ENCODE results near the gene SLCO2B1. TPM values are rescaled to one million over a fixed set of nuclear protein-coding genes. Genes with fewer than 3 reads are reported as not detected.

SLCO2B1 gene
- total and polyA plus RNA-seq, 4 experiments from 2014 or later: 2.4 to 2.8 TPM; not detected in 2

DNA sequence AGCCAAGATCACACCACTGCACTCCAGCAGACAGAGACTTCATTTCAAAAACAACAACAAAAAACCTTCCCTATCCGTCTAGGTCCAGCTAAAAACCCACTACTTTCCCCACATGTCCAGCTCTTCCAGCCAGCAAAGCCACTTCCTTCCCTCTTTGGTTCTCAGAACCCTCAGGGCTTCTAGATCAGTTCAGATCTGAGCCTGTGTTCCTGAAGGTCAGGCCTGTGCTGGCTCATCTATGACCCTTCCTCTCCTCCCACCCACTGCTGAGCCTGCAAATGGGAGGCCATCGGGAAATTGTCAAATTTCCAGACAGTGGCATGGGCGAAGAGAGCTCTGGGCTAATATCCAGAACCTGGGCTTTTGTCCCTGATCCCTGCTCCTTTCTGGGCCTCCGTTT lies 37.8 kb downstream of the SLCO2B1 start:
- Histone ChIP-seq H3K4me3 (ENCODE audit: low read length in 2 of 2) (no peak overlapping the region), H3K4me1 (ENCODE audit: insufficient read depth, low read length) (no peaks in the 10 kb centered on the region), H3K27ac (ENCODE audit: low read depth, low read length) (no peak overlapping the region), H3K36me3 (ENCODE audit: insufficient read depth, low read length) (no peaks in the 10 kb centered on the region), H3K27me3 (ENCODE audit: insufficient read depth, low read length) (no peaks in the 10 kb centered on the region), H3K9me3 (ENCODE audit: control insufficient read depth in 1 of 2, low read length in 2 of 2) (no peaks in the 10 kb centered on the region)
- no peaks in the 10 kb centered on the region for H3K9me3 Mint-ChIP-seq
- peaks cover 0 to 3% of the 10 kb centered on the region in 2 donors for H3K27me3 Mint-ChIP-seq
- POLR2A ChIA-PET (ENCODE audit: partially characterized antibody): no interaction called here
- intact Hi-C loops (cut with micrococcal nuclease): no loop called here
- CTCF ChIA-PET (ENCODE audit: partially characterized antibody): interaction anchor here (2.6 kb wide), 1 partner anchor 48 kb away, joined by 7 read pairs; no protein-coding TSS in a partner anchor
- H3K4me3 Mint-ChIP-seq: no peak overlapping the region
- DNase-seq: no peak
- H3K27ac Mint-ChIP-seq: no peak overlapping the region
- H3K36me3 Mint-ChIP-seq: no peaks in the 10 kb centered on the region
- no peaks in the 10 kb centered on the region for H3K4me1 Mint-ChIP-seq

DNA sequence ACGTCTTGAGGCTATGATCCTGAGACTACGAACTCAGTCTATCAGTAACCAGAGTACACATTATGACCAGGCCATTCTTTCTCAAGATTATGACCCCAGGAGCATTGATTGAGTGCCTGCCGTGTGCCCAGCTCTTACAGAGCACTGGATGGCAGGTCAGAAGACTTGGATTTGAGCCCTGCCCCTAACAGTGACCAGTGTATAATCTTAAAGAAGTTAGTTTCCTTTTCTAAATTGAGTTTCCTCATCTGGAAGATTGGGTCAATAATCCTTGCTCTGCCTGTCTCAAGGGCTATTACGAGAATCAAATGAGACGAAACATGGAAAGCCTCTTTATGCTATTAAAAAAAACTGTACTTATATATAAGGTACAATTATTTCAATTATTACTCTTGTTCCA lies 38.2 kb downstream of the SLCO2B1 start:
- Mint-ChIP-seq H3K4me3 (no peak overlapping the region), H3K27me3 (peaks cover 0 to 3% of the 10 kb centered on the region in 2 donors), H3K27ac (no peak overlapping the region), H3K9me3 (no peaks in the 10 kb centered on the region), H3K36me3 (no peaks in the 10 kb centered on the region), H3K4me1 (no peaks in the 10 kb centered on the region)
- no peaks in the 10 kb centered on the region for H3K27me3 ChIP-seq (ENCODE audit: insufficient read depth, low read length)
- H3K4me3 ChIP-seq (ENCODE audit: low read length in 2 of 2): no peak overlapping the region
- intact Hi-C loops (cut with micrococcal nuclease): no loop called here
- no peak overlapping the region for H3K27ac ChIP-seq (ENCODE audit: low read depth, low read length)
- POLR2A ChIA-PET (ENCODE audit: partially characterized antibody): no interaction called here
- DNase-seq: no peak
- no peaks in the 10 kb centered on the region for H3K9me3 ChIP-seq (ENCODE audit: control insufficient read depth in 1 of 2, low read length in 2 of 2)
- H3K4me1 ChIP-seq (ENCODE audit: insufficient read depth, low read length): no peaks in the 10 kb centered on the region
- CTCF ChIA-PET (ENCODE audit: partially characterized antibody): interaction anchor here (0.9 to 4.2 kb wide), 3 partner anchors 15 to 59 kb away, joined by 3 to 25 read pairs (median 7); no protein-coding TSS in a partner anchor
- no peaks in the 10 kb centered on the region for H3K36me3 ChIP-seq (ENCODE audit: insufficient read depth, low read length)

DNA sequence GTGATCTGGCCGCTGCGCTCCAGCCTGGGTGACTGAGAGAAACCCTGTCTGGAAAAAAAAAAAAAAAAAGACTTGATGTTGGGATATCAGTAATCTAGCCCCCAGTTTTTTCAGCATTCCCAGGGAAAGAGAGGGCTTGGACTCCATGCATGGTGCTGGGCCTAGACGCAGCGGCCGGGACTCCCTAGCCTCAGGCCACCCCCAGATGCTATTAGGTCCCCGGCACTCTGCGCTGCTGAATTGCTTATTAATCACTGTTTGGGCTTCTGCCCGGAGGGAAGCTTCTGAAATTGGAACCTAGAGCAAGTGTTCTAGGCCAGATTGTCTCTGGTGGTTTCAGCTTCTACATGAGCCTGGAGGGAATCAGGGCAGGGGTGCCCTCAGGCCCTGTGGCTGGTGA lies 39.0 kb downstream of the SLCO2B1 start:
- H3K27ac ChIP-seq (ENCODE audit: low read depth, low read length): no peak overlapping the region
- no peaks in the 10 kb centered on the region for H3K27me3 Mint-ChIP-seq
- H3K36me3 ChIP-seq (ENCODE audit: insufficient read depth, low read length): no peaks in the 10 kb centered on the region
- ChIA-PET CTCF (ENCODE audit: partially characterized antibody) (interaction anchor here (0.9 to 4.2 kb wide), 4 partner anchors 14 to 59 kb away, joined by 3 to 25 read pairs (median 6); no protein-coding TSS in a partner anchor), POLR2A (ENCODE audit: partially characterized antibody) (no interaction called here)
- no peak for DNase-seq
- H3K27me3 ChIP-seq (ENCODE audit: insufficient read depth, low read length): no peaks in the 10 kb centered on the region
- H3K36me3 Mint-ChIP-seq: no peaks in the 10 kb centered on the region
- no peaks in the 10 kb centered on the region for H3K4me1 Mint-ChIP-seq
- no peak overlapping the region for H3K27ac Mint-ChIP-seq
- H3K4me1 ChIP-seq (ENCODE audit: insufficient read depth, low read length): no peaks in the 10 kb centered on the region
- no peak overlapping the region for H3K4me3 ChIP-seq (ENCODE audit: low read length in 2 of 2)
- no peak overlapping the region for H3K4me3 Mint-ChIP-seq
- intact Hi-C loops (cut with micrococcal nuclease): no loop called here
- no peaks in the 10 kb centered on the region for H3K9me3 Mint-ChIP-seq
- no peaks in the 10 kb centered on the region for H3K9me3 ChIP-seq (ENCODE audit: control insufficient read depth in 1 of 2, low read length in 2 of 2)

DNA sequence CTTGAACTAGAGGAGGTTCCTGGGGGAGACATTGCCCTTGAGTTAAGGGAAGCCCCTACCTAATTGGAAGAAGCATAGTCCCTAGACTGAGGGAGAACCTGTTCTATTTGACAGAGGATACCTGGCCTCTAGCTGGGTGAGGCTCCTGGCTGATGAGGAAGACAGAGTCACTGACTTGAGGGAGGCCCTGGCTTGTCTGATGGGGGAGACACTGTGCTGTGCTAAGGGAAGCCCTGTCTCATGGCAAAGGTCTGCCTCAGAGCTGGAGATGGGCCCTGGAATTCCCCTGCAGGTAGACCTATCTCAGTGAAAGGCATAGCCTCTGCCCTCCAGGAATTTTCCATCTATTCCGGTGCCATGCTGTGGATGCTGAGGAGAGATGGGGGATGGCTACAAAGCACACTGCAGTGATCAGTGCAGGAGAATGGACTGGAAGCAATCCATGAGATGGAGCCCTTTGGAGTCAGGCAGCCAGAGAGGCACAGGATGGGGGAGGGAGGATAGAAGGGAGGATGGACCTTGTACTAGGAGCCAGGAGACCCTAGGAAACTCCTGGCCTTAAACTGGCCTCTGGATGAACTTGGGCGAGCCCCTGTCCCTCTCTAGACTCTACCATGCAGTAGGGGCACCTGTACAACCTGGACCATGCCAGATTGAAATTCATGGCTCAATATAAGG lies 39.9 kb downstream of the SLCO2B1 start:
- no peaks in the 10 kb centered on the region for H3K9me3 Mint-ChIP-seq
- POLR2A ChIA-PET (ENCODE audit: partially characterized antibody): no interaction called here

DNA sequence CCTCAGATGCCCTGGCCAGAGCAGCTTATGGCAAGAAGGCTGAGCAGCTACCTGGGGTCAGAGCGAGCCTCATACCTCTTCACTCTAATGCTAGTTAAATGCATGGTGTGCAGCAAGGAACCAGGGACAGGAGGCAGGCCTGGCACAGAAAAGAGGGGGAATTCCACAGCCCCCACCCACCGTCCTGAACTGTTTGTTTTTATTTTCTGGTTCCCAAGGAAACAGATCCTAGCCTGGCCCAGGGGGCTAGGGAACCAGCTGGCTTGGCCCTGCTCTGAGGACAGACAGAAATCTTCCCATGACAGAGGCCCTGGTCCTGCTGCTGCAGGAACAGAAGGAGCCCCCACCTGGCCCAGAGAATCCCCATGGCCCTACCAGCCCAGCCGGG lies 40.4 kb downstream of the SLCO2B1 start:
- no peaks in the 10 kb centered on the region for H3K9me3 Mint-ChIP-seq
- Histone ChIP-seq H3K9me3 (ENCODE audit: control insufficient read depth in 1 of 2, low read length in 2 of 2) (no peaks in the 10 kb centered on the region), H3K27me3 (ENCODE audit: insufficient read depth, low read length) (no peaks in the 10 kb centered on the region), H3K27ac (ENCODE audit: low read depth, low read length) (no peak overlapping the region), H3K36me3 (ENCODE audit: insufficient read depth, low read length) (no peaks in the 10 kb centered on the region), H3K4me1 (ENCODE audit: insufficient read depth, low read length) (no peaks in the 10 kb centered on the region), H3K4me3 (ENCODE audit: low read length in 2 of 2) (no peak overlapping the region)
- no peak overlapping the region for H3K27ac Mint-ChIP-seq
- POLR2A ChIA-PET (ENCODE audit: partially characterized antibody): no interaction called here
- intact Hi-C loops (cut with micrococcal nuclease): no loop called here
- CTCF ChIA-PET (ENCODE audit: partially characterized antibody): interaction anchor here (1.1 to 4.2 kb wide), 4 partner anchors 13 to 51 kb away, joined by 4 to 25 read pairs (median 6); no protein-coding TSS in a partner anchor
- H3K4me3 Mint-ChIP-seq: no peak overlapping the region
- no peaks in the 10 kb centered on the region for H3K27me3 Mint-ChIP-seq
- H3K36me3 Mint-ChIP-seq: no peaks in the 10 kb centered on the region
- no peaks in the 10 kb centered on the region for H3K4me1 Mint-ChIP-seq
- no peak for DNase-seq

More for the DNA sequence above, 39.9 kb downstream of the SLCO2B1 start:
- intact Hi-C loops (cut with micrococcal nuclease): no loop called here
- Histone ChIP-seq H3K9me3 (ENCODE audit: control insufficient read depth in 1 of 2, low read length in 2 of 2) (no peaks in the 10 kb centered on the region), H3K4me1 (ENCODE audit: insufficient read depth, low read length) (no peaks in the 10 kb centered on the region), H3K36me3 (ENCODE audit: insufficient read depth, low read length) (no peaks in the 10 kb centered on the region), H3K4me3 (ENCODE audit: low read length in 2 of 2) (no peak overlapping the region), H3K27me3 (ENCODE audit: insufficient read depth, low read length) (no peaks in the 10 kb centered on the region), H3K27ac (ENCODE audit: low read depth, low read length) (no peak overlapping the region)
- Mint-ChIP-seq H3K4me3 (no peak overlapping the region), H3K4me1 (no peaks in the 10 kb centered on the region), H3K27ac (peak overlapping the region in 1 of 7 donors; percentile 88), H3K36me3 (no peaks in the 10 kb centered on the region), H3K27me3 (no peaks in the 10 kb centered on the region)
- DNase-seq: no peak
- CTCF ChIA-PET (ENCODE audit: partially characterized antibody): interaction anchor here (1.1 to 4.2 kb wide), 4 partner anchors 13 to 50 kb away, joined by 4 to 25 read pairs (median 6); no protein-coding TSS in a partner anchor

DNA sequence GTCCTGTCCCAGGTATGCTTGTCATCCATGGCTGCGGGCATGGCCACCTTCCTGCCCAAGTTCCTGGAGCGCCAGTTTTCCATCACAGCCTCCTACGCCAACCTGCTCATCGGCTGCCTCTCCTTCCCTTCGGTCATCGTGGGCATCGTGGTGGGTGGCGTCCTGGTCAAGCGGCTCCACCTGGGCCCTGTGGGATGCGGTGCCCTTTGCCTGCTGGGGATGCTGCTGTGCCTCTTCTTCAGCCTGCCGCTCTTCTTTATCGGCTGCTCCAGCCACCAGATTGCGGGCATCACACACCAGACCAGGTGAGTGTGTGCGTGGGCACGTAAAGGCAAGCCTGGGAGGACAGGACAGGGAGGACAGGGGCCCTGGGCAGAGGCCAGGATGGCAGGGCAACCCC lies 42.4 kb downstream of the SLCO2B1 start:
- Histone ChIP-seq H3K4me1 (ENCODE audit: insufficient read depth, low read length) (no peaks in the 10 kb centered on the region), H3K9me3 (ENCODE audit: control insufficient read depth in 1 of 2, low read length in 2 of 2) (no peaks in the 10 kb centered on the region), H3K36me3 (ENCODE audit: insufficient read depth, low read length) (no peaks in the 10 kb centered on the region), H3K27me3 (ENCODE audit: insufficient read depth, low read length) (no peaks in the 10 kb centered on the region), H3K27ac (ENCODE audit: low read depth, low read length) (no peak overlapping the region), H3K4me3 (ENCODE audit: low read length in 2 of 2) (no peak overlapping the region)
- Mint-ChIP-seq H3K36me3 (no peaks in the 10 kb centered on the region), H3K4me3 (no peak overlapping the region), H3K27me3 (peaks cover 0 to 1% of the 10 kb centered on the region in 2 donors), H3K9me3 (peaks cover 0 to 1% (median 0%) of the 10 kb centered on the region in 8 donors), H3K27ac (no peak overlapping the region), H3K4me1 (no peaks in the 10 kb centered on the region)
- intact Hi-C loops (cut with micrococcal nuclease): no loop called here
- CTCF ChIA-PET (ENCODE audit: partially characterized antibody): interaction anchor here (3.7 to 4.2 kb wide), 2 partner anchors 11 to 53 kb away, joined by 25 to 37 read pairs; no protein-coding TSS in a partner anchor
- POLR2A ChIA-PET (ENCODE audit: partially characterized antibody): no interaction called here
- DNase-seq: no peak

DNA sequence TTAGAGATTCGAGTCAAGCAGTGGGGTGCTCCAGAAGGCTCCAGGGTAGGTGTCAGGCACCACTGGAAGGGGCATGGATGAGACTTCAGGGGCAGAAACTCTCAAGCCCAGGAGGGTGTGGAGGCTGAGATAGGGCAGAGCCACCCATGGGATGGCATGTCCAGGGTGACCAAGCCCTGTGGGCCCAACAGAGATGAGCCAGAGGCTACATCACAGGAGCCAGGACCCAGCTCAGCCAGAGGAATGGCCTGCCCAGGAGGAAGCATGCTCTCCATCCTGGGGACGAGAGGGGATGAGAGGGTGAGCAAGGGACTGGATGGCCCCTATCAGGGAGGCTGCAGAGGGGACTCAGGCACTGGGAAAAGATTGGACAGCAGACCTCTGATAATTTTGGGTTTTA lies 42.8 kb downstream of the SLCO2B1 start:
- CTCF ChIA-PET (ENCODE audit: partially characterized antibody): interaction anchor here (1.1 to 3.7 kb wide), 3 partner anchors 10 to 54 kb away, joined by 3 to 37 read pairs (median 27); no protein-coding TSS in a partner anchor
- Histone ChIP-seq H3K27ac (ENCODE audit: low read depth, low read length) (no peak overlapping the region), H3K36me3 (ENCODE audit: insufficient read depth, low read length) (no peaks in the 10 kb centered on the region), H3K27me3 (ENCODE audit: insufficient read depth, low read length) (no peaks in the 10 kb centered on the region), H3K9me3 (ENCODE audit: control insufficient read depth in 1 of 2, low read length in 2 of 2) (no peaks in the 10 kb centered on the region), H3K4me3 (ENCODE audit: low read length in 2 of 2) (no peak overlapping the region), H3K4me1 (ENCODE audit: insufficient read depth, low read length) (no peaks in the 10 kb centered on the region)
- POLR2A ChIA-PET (ENCODE audit: partially characterized antibody): no interaction called here
- DNase-seq: no peak
- Mint-ChIP-seq H3K4me1 (no peaks in the 10 kb centered on the region), H3K27ac (no peak overlapping the region), H3K27me3 (peaks cover 0 to 1% of the 10 kb centered on the region in 2 donors), H3K36me3 (no peaks in the 10 kb centered on the region), H3K4me3 (no peak overlapping the region), H3K9me3 (peaks cover 0 to 1% (median 0%) of the 10 kb centered on the region in 8 donors)
- intact Hi-C loops (cut with micrococcal nuclease): no loop called here
